ENCODE measurements around the gene KPNA1.
A peak's percentile ranks its signal among the peaks of the same experiment; 100 is the strongest.

Gene KPNA1

GRCh38 chr3:122475316-122475715 lies 39.4 kb downstream of the KPNA1 start:
- TF ChIP-seq CTCF (IDR thresholded peaks at IDR 0.05; ENCODE audit: extremely low read depth, insufficient read depth, missing control alignments): no peak
- no peak for DNase-seq (ENCODE audit: low spot score)
- in situ Hi-C loops (cut with MboI; ENCODE audit: low pct_unique_long_range_greater_than_20kb, low sequenced_read_pairs, unreplicated experiment): no loop called here

GRCh38 chr3:122469659-122470058 lies 45.1 kb downstream of the KPNA1 start:
- in situ Hi-C loops (cut with MboI; ENCODE audit: low pct_unique_long_range_greater_than_20kb, low sequenced_read_pairs, unreplicated experiment): no loop called here
- no peak for TF ChIP-seq CTCF (IDR thresholded peaks at IDR 0.05; ENCODE audit: extremely low read depth, insufficient read depth, missing control alignments)
- no peak for DNase-seq (ENCODE audit: low spot score)

GRCh38 chr3:122468896-122469533 lies 45.7 kb downstream of the KPNA1 start:
- TF ChIP-seq CTCF (IDR thresholded peaks at IDR 0.05; ENCODE audit: extremely low read depth, insufficient read depth, missing control alignments): no peak
- DNase-seq (ENCODE audit: low spot score): peak; percentile 15
- in situ Hi-C loops (cut with MboI; ENCODE audit: low pct_unique_long_range_greater_than_20kb, low sequenced_read_pairs, unreplicated experiment): no loop called here

- DNase-seq (ENCODE audit: low spot score): no peak
- in situ Hi-C loops (cut with MboI; ENCODE audit: low pct_unique_long_range_greater_than_20kb, low sequenced_read_pairs, unreplicated experiment): no loop called here
Measured at GRCh38 chr3:122466701-122467240, 48.0 kb downstream of the KPNA1 start.

GRCh38 chr3:122464659-122465058 lies 50.1 kb downstream of the KPNA1 start:
- DNase-seq (ENCODE audit: low spot score): no peak
- in situ Hi-C loops (cut with MboI; ENCODE audit: low pct_unique_long_range_greater_than_20kb, low sequenced_read_pairs, unreplicated experiment): no loop called here
- no peak for TF ChIP-seq CTCF (IDR thresholded peaks at IDR 0.05; ENCODE audit: extremely low read depth, insufficient read depth, missing control alignments)

More at GRCh38 chr3:122466701-122467240, 48.0 kb downstream of the KPNA1 start:
- no peak for TF ChIP-seq CTCF (IDR thresholded peaks at IDR 0.05; ENCODE audit: extremely low read depth, insufficient read depth, missing control alignments)

GRCh38 chr3:122462406-122462805 lies 52.3 kb downstream of the KPNA1 start:
- in situ Hi-C loops (cut with MboI; ENCODE audit: low pct_unique_long_range_greater_than_20kb, low sequenced_read_pairs, unreplicated experiment): no loop called here
- no peak for TF ChIP-seq CTCF (IDR thresholded peaks at IDR 0.05; ENCODE audit: extremely low read depth, insufficient read depth, missing control alignments)

More at GRCh38 chr3:122462406-122462805, 52.3 kb downstream of the KPNA1 start:
- DNase-seq (ENCODE audit: low spot score): no peak
